NCI-H1694 (cell line): ENCODE data around the gene LGMN.

Source experiments
- DNase-seq: peaks from one replicate; lab custom pipeline; 2025; lab: John Stamatoyannopoulos, UW

LGMN gene

GRCh38 chr14:92675976-92676375 is 72.5 kb downstream of the LGMN start:
- DNase-seq: no peak

GRCh38 chr14:92675421-92675820 is 73.0 kb downstream of the LGMN start:
- no peak for DNase-seq

- DNase-seq: no peak
Measured at GRCh38 chr14:92673601-92674150, 74.8 kb downstream of the LGMN start.

GRCh38 chr14:92670643-92671366 is 77.6 kb downstream of the LGMN start:
- no peak for DNase-seq

GRCh38 chr14:92670160-92670559 is 78.3 kb downstream of the LGMN start:
- peak; percentile 94 for DNase-seq

GRCh38 chr14:92668276-92668973 is 80.0 kb downstream of the LGMN start:
- DNase-seq: no peak

GRCh38 chr14:92666251-92666650 is 82.2 kb downstream of the LGMN start:
- no peak for DNase-seq

GRCh38 chr14:92665661-92666110 is 82.7 kb downstream of the LGMN start:
- no peak for DNase-seq

- DNase-seq: no peak
Measured at GRCh38 chr14:92663049-92663448, 85.4 kb downstream of the LGMN start.

- DNase-seq: no peak
Measured at GRCh38 chr14:92660571-92660970, 87.9 kb downstream of the LGMN start.

GRCh38 chr14:92659765-92660561 is 88.5 kb downstream of the LGMN start:
- DNase-seq: no peak

- DNase-seq: no peak
Measured at GRCh38 chr14:92658684-92659083, 89.7 kb downstream of the LGMN start.

- DNase-seq: no peak
Measured at GRCh38 chr14:92658160-92658559, 90.3 kb downstream of the LGMN start.

GRCh38 chr14:92657457-92658142 is 90.8 kb downstream of the LGMN start:
- DNase-seq: no peak

GRCh38 chr14:92656306-92657081 is 91.9 kb downstream of the LGMN start:
- no peak for DNase-seq

GRCh38 chr14:92655419-92656201 is 92.8 kb downstream of the LGMN start:
- no peak for DNase-seq

- no peak for DNase-seq
Measured at GRCh38 chr14:92654239-92654901, 94.1 kb downstream of the LGMN start.
